Measurements from ENCODE around the gene ATP2B3. TPM values are rescaled to one million over a fixed set of nuclear protein-coding genes. Genes with fewer than 3 reads are reported as not detected.

Gene ATP2B3
- total and polyA plus RNA-seq, 2 of the 4 experiments (the other 2 are of a cell fraction), result under 0.01 to 0.03 TPM

DNA sequence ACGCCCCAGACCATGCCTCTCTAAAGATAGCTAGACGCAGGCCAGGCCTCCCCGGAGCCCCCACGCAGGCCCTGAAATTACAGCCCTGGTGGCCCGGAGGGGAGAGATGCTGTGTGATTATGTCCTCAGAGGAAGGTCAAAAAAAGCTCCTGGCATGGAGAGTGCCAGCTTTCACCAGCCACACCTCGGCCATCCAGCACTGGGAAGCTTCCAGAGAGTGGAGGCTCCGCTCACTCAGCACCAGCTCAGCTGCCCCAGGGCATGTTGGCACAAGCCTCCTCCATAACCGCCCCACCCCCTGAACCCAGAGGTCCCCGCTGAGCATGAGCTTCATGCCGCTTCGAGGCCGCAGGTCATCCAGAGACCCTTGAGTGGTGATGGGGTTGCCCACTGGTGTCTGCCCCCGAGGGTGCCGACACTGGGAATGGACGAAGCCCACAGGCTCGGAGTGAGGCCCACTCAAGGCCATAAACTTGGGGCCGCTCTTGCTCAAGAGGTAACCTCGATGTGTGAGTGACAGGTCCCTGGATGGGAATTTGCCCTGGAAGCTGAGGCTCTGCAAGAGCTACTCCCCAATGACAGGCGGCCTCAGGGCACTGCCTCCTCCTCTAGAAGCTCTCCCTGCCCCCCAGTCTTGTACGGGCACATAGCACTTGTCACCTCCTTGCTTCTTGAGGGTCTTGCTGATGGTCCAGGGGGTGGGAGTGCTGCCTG lies 27.1 kb upstream of the ATP2B3 start:
- peak overlapping the region; percentile 39; the same call in 1 of the 2 replicates for H4K5ac ChIP-seq (ENCODE audit: low read depth, low read length)
- H3K4ac ChIP-seq (ENCODE audit: low read depth, low read length), result no peak overlapping the region; the same call in 1 of the 2 replicates
- no peak for TF ChIP-seq CEBPB (IDR thresholded peaks at IDR 0.05; ENCODE audit: low read depth, low read length)
- no peak for TF ChIP-seq USF2 (IDR thresholded peaks at IDR 0.05; ENCODE audit: low read depth, low read length)
- no peak for TF ChIP-seq MXI1 (IDR thresholded peaks at IDR 0.05; ENCODE audit: borderline replicate concordance, low read depth, low read length)
- no peak for TF ChIP-seq RAD21 (IDR thresholded peaks at IDR 0.05; ENCODE audit: low read length)
- no peak for TF ChIP-seq SMC3 (IDR thresholded peaks at IDR 0.05; ENCODE audit: low read depth, low read length)
- no peak for TF ChIP-seq CHD1 (IDR thresholded peaks at IDR 0.05; ENCODE audit: low read depth, low read length)
- TF ChIP-seq RCOR1 (IDR thresholded peaks at IDR 0.05; ENCODE audit: insufficient replicate concordance, low read length), result no peak
- TF ChIP-seq, protein P1, sequence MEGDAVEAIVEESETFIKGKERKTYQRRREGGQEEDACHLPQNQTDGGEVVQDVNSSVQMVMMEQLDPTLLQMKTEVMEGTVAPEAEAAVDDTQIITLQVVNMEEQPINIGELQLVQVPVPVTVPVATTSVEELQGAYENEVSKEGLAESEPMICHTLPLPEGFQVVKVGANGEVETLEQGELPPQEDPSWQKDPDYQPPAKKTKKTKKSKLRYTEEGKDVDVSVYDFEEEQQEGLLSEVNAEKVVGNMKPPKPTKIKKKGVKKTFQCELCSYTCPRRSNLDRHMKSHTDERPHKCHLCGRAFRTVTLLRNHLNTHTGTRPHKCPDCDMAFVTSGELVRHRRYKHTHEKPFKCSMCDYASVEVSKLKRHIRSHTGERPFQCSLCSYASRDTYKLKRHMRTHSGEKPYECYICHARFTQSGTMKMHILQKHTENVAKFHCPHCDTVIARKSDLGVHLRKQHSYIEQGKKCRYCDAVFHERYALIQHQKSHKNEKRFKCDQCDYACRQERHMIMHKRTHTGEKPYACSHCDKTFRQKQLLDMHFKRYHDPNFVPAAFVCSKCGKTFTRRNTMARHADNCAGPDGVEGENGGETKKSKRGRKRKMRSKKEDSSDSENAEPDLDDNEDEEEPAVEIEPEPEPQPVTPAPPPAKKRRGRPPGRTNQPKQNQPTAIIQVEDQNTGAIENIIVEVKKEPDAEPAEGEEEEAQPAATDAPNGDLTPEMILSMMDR (conservative IDR thresholded peaks at IDR 0.05; ENCODE audit: low read depth, low read length), result no peak
- TF ChIP-seq POLR2A (IDR thresholded peaks at IDR 0.05; ENCODE audit: low read depth, low read length), result no peak
- no peak for TF ChIP-seq MAZ (IDR thresholded peaks at IDR 0.05; ENCODE audit: borderline replicate concordance, low read depth, low read length)
- TF ChIP-seq FOS (IDR thresholded peaks at IDR 0.05; ENCODE audit: low read depth, low read length), result no peak
- TF ChIP-seq NFE2L2 (IDR thresholded peaks at IDR 0.05; ENCODE audit: low read depth, low read length), result no peak
- ChIA-PET POLR2A (ENCODE audit: unreplicated experiment) (no interaction called here), CTCF (no interaction called here)
- H3K18ac ChIP-seq (ENCODE audit: low read depth, low read length), result no peak overlapping the region
- H2BK5ac ChIP-seq (ENCODE audit: low read depth, low read length, poor library complexity, severe bottlenecking), result no peak overlapping the region
- no peak overlapping the region for H2BK15ac ChIP-seq (ENCODE audit: low read depth, low read length)
- DNase-seq (no peak), ATAC-seq (ENCODE audit: low read depth) (no peak)
- H2BK20ac ChIP-seq (ENCODE audit: low read depth, low read length), result peak overlapping the region; percentile 35; the same call in 1 of the 2 replicates
- no peak overlapping the region for H2BK120ac ChIP-seq (ENCODE audit: low read depth, low read length)
- intact Hi-C loops (cut with micrococcal nuclease) (no loop called here), in situ Hi-C loops (cut with MboI; ENCODE audit: low sequenced_read_pairs) (no loop called here), dilution Hi-C loops (cut with HindIII; ENCODE audit: low sequenced_read_pairs, unreplicated experiment) (no loop called here)
- no peaks in the 10 kb centered on the region for H3K27me3 ChIP-seq (ENCODE audit: control insufficient read depth, insufficient read depth, low read length)
- no peak overlapping the region for H2AFZ ChIP-seq (replicated peaks; ENCODE audit: low read length, poor library complexity)
- H4K8ac ChIP-seq (ENCODE audit: low read depth in 2 of 2, low read length in 2 of 2), result 0 out of 4 replicates have a peak overlapping the region, but pooled peaks of 1 of the 2 experiments have one; percentile 33
- no peak overlapping the region for H3K9ac ChIP-seq (ENCODE audit: low read depth, low read length)
- H2AK5ac ChIP-seq (ENCODE audit: low read depth, low read length), result peak overlapping the region; percentile 0; the same call in 1 of the 2 replicates
- H3K9me3 ChIP-seq (ENCODE audit: control insufficient read depth, insufficient read depth, low read length), result no peaks in the 10 kb centered on the region; the same call in 1 of the 2 replicates
- peaks cover 9% of the 10 kb centered on the region for H3K9me1 ChIP-seq (ENCODE audit: insufficient read depth, low read length)
- no peak overlapping the region for H3K27ac ChIP-seq (ENCODE audit: insufficient read depth, low read length)
- peaks cover 0 to 7% of the 10 kb centered on the region in 2 experiments; a peak in 1 of 4 replicates for H3K79me1 ChIP-seq (ENCODE audit: low read depth in 1 of 2, low read length in 2 of 2)
- no peak overlapping the region for H3K4me2 ChIP-seq (ENCODE audit: low read depth, low read length)
- H3K4me3 ChIP-seq (ENCODE audit: insufficient read depth, low read depth, low read length), result no peak overlapping the region
- no peaks in the 10 kb centered on the region for H4K20me1 ChIP-seq (ENCODE audit: insufficient read depth, low read length)
- no peak overlapping the region for H3K56ac ChIP-seq (ENCODE audit: extremely low read depth, insufficient read depth, low read length)
- no TSS peak for BruUV-seq (replicated peaks)
- H3K4me1 ChIP-seq (ENCODE audit: control insufficient read depth, insufficient read depth, low read length), result peaks cover 32% of the 10 kb centered on the region
- H3K14ac ChIP-seq (replicated peaks; ENCODE audit: low read depth, low read length), result no peak overlapping the region
- WGBS, 2 experiments (ENCODE audit: extremely low coverage in 2 of 2, insufficient read length in 1 of 2), result 91% methylated on average over 8 of the region's 20 CpGs; no CpG with 5 or more reads in 1 of the 2 experiments
- no peak overlapping the region for H2AK9ac ChIP-seq (replicated peaks; ENCODE audit: low read depth, low read length, poor library complexity)
- H3K36me3 ChIP-seq (ENCODE audit: control insufficient read depth, insufficient read depth, low read length), result no peaks in the 10 kb centered on the region
- H4K91ac ChIP-seq (ENCODE audit: insufficient read depth, low read depth, low read length), result no peak overlapping the region
- no peak overlapping the region for H3K23ac ChIP-seq (ENCODE audit: low read depth, low read length)
